Non-pigmented ciliary epithelial cell (primary cell): Measurements from ENCODE around the gene SEC14L2.
"Not testable (repeated sequence)": the region's sequence is repeated elsewhere in the genome, so short reads cannot be mapped to it uniquely, and the experiment has no call there.

ENCODE experiments used
- DNase-seq: peaks from one replicate; pipeline ENCODE4 v3.0.0-alpha.2; 2010; ENCODE audit warnings: low read depth

Gene SEC14L2

GRCh38 chr22:30375312-30375849 is 21.4 kb upstream of the SEC14L2 start:
- no peak for DNase-seq

GRCh38 chr22:30380011-30380410 is 16.8 kb upstream of the SEC14L2 start:
- no peak for DNase-seq

- no peak for DNase-seq
These were observed 15.6 kb upstream of the SEC14L2 start for GRCh38 chr22:30381264-30381663.

GRCh38 chr22:30382340-30382739 is 14.5 kb upstream of the SEC14L2 start:
- no peak for DNase-seq

- no peak for DNase-seq
These were observed 13.8 kb upstream of the SEC14L2 start for GRCh38 chr22:30383061-30383460.

- no peak for DNase-seq
These were observed 10.9 kb upstream of the SEC14L2 start for GRCh38 chr22:30385942-30386341.

- no peak for DNase-seq
These were observed 10.2 kb upstream of the SEC14L2 start for GRCh38 chr22:30386608-30386959.

- DNase-seq: no peak
These were observed 9.6 kb upstream of the SEC14L2 start, which contains the start of gene RNF215 for GRCh38 chr22:30386960-30387827. TSS of gene RNF215 (minus strand) at chr22:30387411. CDS start at chr22:30387313, 98 bp downstream.

- no peak for DNase-seq
These were observed 5.7 kb upstream of the SEC14L2 start for GRCh38 chr22:30390974-30391691.

- DNase-seq: no peak
These were observed 4.0 kb upstream of the SEC14L2 start for GRCh38 chr22:30392661-30393321.

- DNase-seq: no peak
These were observed 3.5 kb upstream of the SEC14L2 start for GRCh38 chr22:30393322-30393680.

- DNase-seq: no peak
These were observed 2.9 kb upstream of the SEC14L2 start for GRCh38 chr22:30393885-30394284.

- DNase-seq: no peak
These were observed 1.1 kb downstream of the SEC14L2 start for GRCh38 chr22:30397656-30398635.

GRCh38 chr22:30398685-30399680 is 2.2 kb downstream of the SEC14L2 start:
- no peak for DNase-seq

GRCh38 chr22:30399718-30400117 is 2.9 kb downstream of the SEC14L2 start:
- no peak for DNase-seq

GRCh38 chr22:30400159-30400558 is 3.3 kb downstream of the SEC14L2 start:
- no peak for DNase-seq

GRCh38 chr22:30401024-30401423 is 4.2 kb downstream of the SEC14L2 start:
- not testable (repeated sequence) for DNase-seq

GRCh38 chr22:30402028-30402765 is 5.4 kb downstream of the SEC14L2 start:
- DNase-seq: no peak

- DNase-seq: not testable (repeated sequence)
These were observed 5.9 kb downstream of the SEC14L2 start for GRCh38 chr22:30402766-30403104.
